Measurements from ENCODE around the gene ERVK3-1. TPM values are rescaled to one million over a fixed set of nuclear protein-coding genes. Genes with fewer than 3 reads are reported as not detected.

The ERVK3-1 gene
- total and polyA plus RNA-seq, 2 experiments from 2014 or later, result 62.8 to 92.4 TPM

DNA sequence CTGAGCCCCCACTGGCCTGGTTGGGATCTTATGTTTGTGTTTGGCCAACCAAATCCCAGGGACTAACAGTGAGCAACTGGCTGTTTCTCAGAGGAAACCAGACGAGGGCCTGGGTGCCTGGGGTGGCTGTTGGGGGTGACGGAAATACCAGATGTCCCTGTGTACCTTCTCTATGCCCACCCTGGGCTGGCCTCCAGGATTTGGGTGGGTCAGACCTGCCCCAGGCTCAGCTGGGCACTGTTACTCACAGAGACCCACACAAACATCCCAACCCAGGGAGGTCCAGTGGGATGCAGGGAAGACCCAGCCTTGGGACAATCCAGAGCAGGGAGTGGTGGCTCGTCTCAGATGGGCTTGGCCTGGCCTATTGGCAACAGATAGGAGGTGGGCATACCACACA lies 30.5 kb downstream of the ERVK3-1 start:
- H3K36me3 ChIP-seq, result peaks cover 6% of the 10 kb centered on the region
- no peak overlapping the region for H3K27ac ChIP-seq
- H3K4me3 ChIP-seq, result no peak overlapping the region
- H3K27me3 ChIP-seq, result no peaks in the 10 kb centered on the region
- H3K4me1 ChIP-seq (ENCODE audit: low read depth), result no peaks in the 10 kb centered on the region
- no peaks in the 10 kb centered on the region for H3K9me3 ChIP-seq (ENCODE audit: low read depth)
- no peak for DNase-seq (ENCODE audit: low read depth in 1 of 2, low spot score in 1 of 2)
- TF ChIP-seq CTCF (IDR thresholded peaks at IDR 0.05; ENCODE audit: low read depth, low read length), result no peak

GRCh38 chr19:58336216-58336615 lies 31.0 kb downstream of the ERVK3-1 start:
- H3K36me3 ChIP-seq, result peaks cover 6% of the 10 kb centered on the region
- H3K27ac ChIP-seq, result no peak overlapping the region
- H3K4me1 ChIP-seq (ENCODE audit: low read depth), result no peaks in the 10 kb centered on the region
- H3K9me3 ChIP-seq (ENCODE audit: low read depth), result no peaks in the 10 kb centered on the region
- H3K27me3 ChIP-seq, result no peaks in the 10 kb centered on the region
- TF ChIP-seq CTCF (IDR thresholded peaks at IDR 0.05; ENCODE audit: low read depth, low read length), result no peak
- H3K4me3 ChIP-seq, result no peak overlapping the region
- no peak for DNase-seq (ENCODE audit: low read depth in 1 of 2, low spot score in 1 of 2)

DNA sequence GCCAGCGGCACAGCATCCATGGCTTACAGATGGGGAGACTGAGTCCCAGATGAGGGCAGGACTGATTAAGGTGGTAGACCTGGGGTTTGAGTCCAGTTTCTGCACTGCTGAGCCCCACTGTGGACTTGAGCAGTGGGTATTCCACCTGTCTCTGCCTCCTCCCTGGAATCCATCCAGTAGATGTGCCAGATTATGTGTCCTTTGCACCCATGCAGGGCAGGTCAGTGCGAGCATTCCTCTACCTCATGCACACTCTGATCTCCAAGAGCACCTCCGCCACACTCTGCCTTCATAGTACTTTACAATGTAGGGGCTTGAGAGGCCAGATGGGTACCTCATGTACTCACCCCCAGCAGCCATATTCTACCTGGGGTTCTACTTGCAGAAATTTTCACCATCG lies 31.6 kb downstream of the ERVK3-1 start:
- Histone ChIP-seq H3K27me3 (no peaks in the 10 kb centered on the region), H3K4me3 (no peak overlapping the region), H3K27ac (no peak overlapping the region), H3K9me3 (ENCODE audit: low read depth) (no peaks in the 10 kb centered on the region), H3K4me1 (ENCODE audit: low read depth) (no peaks in the 10 kb centered on the region), H3K36me3 (peaks cover 6% of the 10 kb centered on the region)
- no peak for DNase-seq (ENCODE audit: low read depth in 1 of 2, low spot score in 1 of 2)
- no peak for TF ChIP-seq CTCF (IDR thresholded peaks at IDR 0.05; ENCODE audit: low read depth, low read length)

DNA sequence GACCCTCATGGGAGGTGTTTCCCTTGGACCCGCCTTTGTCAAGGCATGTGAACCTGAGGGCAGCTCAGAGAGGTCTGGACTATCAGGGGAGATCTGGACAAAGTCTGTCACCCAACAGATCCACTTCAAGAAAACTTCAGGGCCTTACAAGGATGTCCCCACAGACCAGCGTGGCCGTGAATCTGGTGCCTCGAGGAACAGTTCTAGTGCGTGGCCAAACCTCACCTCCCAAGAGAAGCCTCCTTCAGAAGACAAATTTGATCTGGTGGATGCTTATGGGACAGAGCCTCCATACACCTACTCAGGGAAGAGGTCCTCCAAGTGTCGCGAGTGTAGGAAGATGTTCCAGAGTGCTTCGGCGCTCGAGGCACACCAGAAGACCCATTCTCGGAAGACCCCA lies 33.2 kb downstream of the ERVK3-1 start:
- Histone ChIP-seq H3K36me3 (peaks cover 6% of the 10 kb centered on the region), H3K27me3 (no peaks in the 10 kb centered on the region), H3K27ac (no peak overlapping the region), H3K4me3 (no peak overlapping the region), H3K9me3 (ENCODE audit: low read depth) (no peaks in the 10 kb centered on the region), H3K4me1 (ENCODE audit: low read depth) (no peaks in the 10 kb centered on the region)
- DNase-seq (ENCODE audit: low read depth in 1 of 2, low spot score in 1 of 2), result no peak
- no peak for TF ChIP-seq CTCF (IDR thresholded peaks at IDR 0.05; ENCODE audit: low read depth, low read length)

- H3K36me3 ChIP-seq, result peaks cover 6% of the 10 kb centered on the region
These were observed 33.8 kb downstream of the ERVK3-1 start for GRCh38 chr19:58338825-58339558.

More at GRCh38 chr19:58338825-58339558, 33.8 kb downstream of the ERVK3-1 start:
- H3K9me3 ChIP-seq (ENCODE audit: low read depth), result no peaks in the 10 kb centered on the region
- no peaks in the 10 kb centered on the region for H3K27me3 ChIP-seq
- H3K4me3 ChIP-seq, result no peak overlapping the region
- DNase-seq (ENCODE audit: low read depth in 1 of 2, low spot score in 1 of 2), result peak in 1 of 2 donors; percentile 30
- no peak for TF ChIP-seq CTCF (IDR thresholded peaks at IDR 0.05; ENCODE audit: low read depth, low read length)
- no peak overlapping the region for H3K27ac ChIP-seq
- no peaks in the 10 kb centered on the region for H3K4me1 ChIP-seq (ENCODE audit: low read depth)
